Measurements from ENCODE around the gene LRRC8D.

DNA sequence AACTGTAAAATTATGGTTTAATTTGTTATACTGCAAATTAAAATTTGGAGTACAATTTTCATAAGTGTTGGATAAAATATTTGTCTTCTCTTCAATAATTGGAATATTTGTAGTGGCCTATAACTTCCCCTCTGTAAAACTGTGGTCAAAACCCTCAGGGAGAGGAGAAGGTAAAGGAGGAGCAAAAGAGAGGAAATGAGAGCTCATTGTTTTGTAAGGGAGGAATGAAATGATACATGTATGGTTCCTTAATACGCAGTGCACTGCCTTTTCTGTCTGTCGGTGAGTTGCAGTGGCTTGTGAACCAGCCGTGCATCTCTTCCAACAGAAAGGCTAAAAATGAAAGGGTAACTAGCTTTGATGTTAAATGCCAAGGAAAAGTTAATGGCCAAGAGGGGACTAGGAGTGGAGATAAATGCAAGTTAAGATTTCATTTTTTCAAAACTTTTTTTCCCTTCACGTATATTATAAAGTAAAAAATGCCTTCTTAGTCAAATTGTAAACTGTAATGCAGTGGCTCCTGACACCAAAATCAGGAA lies 26.4 kb downstream of the LRRC8D start:
- TF ChIP-seq, protein P1, sequence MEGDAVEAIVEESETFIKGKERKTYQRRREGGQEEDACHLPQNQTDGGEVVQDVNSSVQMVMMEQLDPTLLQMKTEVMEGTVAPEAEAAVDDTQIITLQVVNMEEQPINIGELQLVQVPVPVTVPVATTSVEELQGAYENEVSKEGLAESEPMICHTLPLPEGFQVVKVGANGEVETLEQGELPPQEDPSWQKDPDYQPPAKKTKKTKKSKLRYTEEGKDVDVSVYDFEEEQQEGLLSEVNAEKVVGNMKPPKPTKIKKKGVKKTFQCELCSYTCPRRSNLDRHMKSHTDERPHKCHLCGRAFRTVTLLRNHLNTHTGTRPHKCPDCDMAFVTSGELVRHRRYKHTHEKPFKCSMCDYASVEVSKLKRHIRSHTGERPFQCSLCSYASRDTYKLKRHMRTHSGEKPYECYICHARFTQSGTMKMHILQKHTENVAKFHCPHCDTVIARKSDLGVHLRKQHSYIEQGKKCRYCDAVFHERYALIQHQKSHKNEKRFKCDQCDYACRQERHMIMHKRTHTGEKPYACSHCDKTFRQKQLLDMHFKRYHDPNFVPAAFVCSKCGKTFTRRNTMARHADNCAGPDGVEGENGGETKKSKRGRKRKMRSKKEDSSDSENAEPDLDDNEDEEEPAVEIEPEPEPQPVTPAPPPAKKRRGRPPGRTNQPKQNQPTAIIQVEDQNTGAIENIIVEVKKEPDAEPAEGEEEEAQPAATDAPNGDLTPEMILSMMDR (IDR thresholded peaks at IDR 0.05): no peak
- no peak for TF ChIP-seq POLR2AphosphoS5 (IDR thresholded peaks at IDR 0.05; ENCODE audit: low read depth, low read length)

All from Panc1 (cell line).